ENCODE measurements around the gene UBXN7. TPM values are rescaled to one million over a fixed set of nuclear protein-coding genes. Genes with fewer than 3 reads are reported as not detected.
"Not testable (repeated sequence)": the region's sequence is repeated elsewhere in the genome, so short reads cannot be mapped to it uniquely, and the experiment has no call there.

The UBXN7 gene
- polyA plus RNA-seq, 3 donors, result 32.6 to 34.4 (median 33.2) TPM

DNA sequence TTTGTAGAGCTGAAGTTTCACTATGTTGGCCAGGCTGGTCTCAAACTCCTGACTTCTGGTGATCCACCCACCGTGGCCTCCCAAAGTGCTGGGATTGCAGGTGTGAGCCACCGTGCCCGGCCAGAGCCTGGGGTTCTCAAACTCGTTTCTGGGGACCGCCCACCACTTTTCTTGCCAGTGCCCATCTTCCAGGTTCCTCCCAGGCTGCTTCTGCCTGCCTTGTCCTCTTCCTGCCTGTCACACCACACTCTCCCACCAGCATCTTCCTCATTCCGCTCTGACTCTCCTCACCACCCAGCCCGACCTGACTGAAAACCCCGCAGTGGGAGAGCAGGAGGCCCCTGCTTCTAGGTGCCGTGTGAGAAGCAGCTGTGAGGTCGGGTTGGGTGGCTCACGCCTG is 111.1 kb downstream of the UBXN7 start:
- no peak for DNase-seq (ENCODE audit: low read depth in 3 of 3, low spot score in 2 of 3)

DNA sequence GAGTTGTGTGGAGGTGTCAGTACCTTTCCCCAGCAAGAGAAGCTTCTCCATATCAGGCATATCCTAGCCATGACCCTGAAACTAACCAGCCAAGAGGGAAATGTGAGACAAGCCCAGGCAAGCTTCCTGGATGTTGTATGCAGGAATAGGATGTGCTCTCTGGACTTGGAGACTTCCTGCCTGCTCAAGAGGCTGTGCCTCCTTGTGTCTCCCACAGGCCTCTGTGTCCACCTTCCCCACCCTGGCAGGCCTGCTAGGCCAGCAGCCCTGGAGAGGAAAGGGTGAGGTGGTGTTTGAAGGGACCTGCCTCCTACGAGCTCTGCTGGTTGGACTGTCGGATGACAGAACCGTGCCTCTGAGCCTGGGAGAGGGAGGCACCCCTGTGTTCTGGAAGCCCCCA is 112.1 kb downstream of the UBXN7 start:
- no peak for DNase-seq (ENCODE audit: low read depth in 3 of 3, low spot score in 2 of 3)

DNA sequence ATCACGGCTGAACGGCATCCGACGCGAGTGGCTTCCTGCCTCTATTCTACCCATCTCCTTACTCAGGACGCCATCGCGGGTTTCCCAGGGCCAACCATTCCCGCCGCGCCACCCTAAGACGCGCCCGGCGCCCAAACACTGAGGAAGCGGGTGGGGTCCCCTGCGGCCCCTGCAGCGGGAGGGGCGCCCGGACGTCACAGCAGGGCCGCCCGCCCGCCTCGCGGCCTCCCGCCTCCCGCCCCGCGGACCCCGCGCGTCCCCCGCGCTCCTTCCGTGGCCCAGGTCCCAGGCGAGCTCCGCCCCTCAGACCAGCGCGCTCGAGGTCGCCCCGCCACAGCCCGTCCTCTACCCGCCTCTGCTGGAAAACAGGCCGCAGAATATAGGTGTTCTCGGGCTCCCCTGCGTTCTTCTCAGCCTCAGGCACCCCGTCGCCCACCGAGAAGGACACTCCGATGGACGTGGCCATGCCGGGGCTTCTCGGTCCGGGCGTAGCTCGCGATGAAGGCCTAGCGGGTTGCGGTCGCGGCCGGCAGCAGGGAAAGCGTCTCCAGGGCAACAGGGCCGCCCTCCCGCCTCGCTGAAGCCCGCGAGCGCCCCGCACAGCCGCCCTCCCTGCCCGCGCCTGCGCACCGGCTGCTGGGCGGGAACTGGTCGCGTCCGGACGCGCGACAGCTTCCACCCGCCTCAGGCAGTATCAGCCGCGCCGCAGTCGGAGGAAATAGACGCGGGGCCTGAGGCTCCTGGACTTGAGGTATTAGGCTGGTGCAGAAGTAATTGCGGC is 114.3 kb downstream of the UBXN7 start, which contains the start of gene DYNLT2B:
Gene DYNLT2B, minus strand, starts transcription at position 554 of the 781 bp plus-strand sequence. Its CDS starts 88 bp downstream, at position 466.
- DNase-seq (ENCODE audit: low read depth in 3 of 3, low spot score in 2 of 3), result peak; percentile 72 to 84 (median 82)

DNA sequence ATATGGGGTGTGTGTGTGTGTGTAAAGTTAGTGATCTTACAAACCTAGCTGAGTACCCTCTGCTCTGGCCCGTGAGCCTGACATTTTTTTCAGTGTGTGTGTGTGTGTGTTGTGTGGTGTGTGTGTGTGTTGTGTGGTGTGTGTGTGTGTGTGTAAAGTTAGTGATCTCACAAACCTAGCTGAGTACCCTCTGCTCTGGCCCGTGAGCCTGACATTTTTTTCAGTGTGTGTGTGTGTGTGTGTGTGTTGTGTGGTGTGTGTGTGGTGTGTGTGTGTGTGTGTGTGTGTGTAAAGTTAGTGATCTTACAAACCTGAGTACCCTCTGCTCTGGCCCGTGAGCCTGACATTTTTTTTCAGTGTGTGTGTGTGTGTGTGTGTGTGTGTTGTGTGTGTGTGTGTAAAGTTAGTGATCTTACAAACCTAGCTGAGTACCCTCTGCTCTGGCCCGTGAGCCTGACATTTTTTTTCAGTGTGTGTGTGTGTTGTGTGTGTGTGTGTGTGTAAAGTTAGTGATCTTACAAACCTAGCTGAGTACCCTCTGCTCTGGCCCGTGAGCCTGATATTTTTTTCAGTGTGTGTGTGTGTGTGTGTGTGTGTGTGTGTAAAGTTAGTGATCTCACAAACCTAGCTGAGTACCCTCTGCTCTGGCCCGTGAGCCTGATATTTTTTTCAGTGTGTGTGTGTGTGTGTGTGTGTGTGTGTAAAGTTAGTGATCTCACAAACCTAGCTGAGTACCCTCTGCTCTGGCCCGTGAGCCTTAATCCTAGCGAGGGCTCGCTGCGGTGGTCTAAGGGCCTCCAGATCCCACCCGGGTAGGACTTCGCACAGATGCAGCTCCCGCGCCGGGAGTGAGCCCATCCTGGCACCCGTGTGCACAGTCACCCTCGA is 115.2 kb downstream of the UBXN7 start:
- DNase-seq (ENCODE audit: low read depth in 3 of 3, low spot score in 2 of 3), result peak in 2 of 3 donors; percentile 33 to 37

DNA sequence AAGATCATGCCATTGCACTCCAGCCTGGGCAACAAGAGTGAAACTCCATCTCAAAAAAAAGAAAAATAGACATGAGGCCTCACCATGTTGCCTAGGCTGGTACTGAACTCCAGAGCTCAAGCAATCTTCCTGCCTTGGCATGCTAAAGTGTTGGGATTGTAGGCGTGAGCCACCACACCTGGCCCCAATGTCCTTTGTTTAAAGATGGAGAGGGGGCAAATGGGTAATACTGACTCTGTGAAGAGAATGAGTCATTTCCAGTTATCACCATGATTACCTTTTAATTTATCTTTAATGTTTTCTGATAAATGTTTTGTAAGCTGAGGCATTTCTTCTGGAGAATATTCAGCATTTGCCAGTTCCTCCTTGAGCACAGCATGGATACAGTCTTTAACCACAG is 116.4 kb downstream of the UBXN7 start:
- no peak for DNase-seq (ENCODE audit: low read depth in 3 of 3, low spot score in 2 of 3)

DNA sequence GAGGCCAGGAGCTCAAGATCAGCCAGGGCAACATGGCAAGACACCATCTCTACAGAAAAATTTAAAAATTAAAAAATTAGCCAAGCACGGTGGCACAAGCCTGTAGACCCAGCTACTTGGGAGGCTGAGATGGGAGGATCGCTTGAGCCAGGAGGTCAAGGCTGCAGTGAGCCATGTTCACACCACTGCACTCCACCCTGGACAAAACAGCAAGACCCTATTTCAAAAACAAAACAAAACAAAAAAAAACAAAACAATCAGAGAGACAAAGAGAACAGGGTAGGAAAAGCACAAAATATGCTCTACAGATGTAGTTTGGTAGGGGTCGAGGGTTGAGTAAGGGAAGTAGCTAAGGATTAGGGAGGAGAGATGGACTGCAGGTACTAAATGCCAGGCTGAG is 117.6 kb downstream of the UBXN7 start:
- DNase-seq (ENCODE audit: low read depth in 3 of 3, low spot score in 2 of 3), result no peak

DNA sequence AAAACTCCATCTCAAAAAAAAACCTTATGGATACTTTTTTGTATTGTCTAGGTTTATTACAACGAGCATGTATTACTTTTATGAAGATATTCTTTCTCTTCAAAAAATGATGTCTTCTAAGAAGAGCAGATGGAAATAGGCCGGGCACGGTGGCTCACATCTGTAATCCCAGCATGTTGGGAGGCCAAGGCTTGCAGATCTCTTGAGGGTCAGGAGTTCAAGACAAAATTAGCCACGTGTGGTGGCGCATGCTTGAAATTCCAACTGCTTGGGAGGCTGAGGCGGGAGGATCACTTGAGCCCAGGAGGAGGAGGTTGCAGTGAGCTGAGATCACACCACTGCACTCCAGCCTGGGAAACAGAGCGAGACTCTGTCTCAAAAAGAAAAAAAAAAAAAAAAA is 118.1 kb downstream of the UBXN7 start:
- DNase-seq (ENCODE audit: low read depth in 3 of 3, low spot score in 2 of 3), result not testable (repeated sequence)

DNA sequence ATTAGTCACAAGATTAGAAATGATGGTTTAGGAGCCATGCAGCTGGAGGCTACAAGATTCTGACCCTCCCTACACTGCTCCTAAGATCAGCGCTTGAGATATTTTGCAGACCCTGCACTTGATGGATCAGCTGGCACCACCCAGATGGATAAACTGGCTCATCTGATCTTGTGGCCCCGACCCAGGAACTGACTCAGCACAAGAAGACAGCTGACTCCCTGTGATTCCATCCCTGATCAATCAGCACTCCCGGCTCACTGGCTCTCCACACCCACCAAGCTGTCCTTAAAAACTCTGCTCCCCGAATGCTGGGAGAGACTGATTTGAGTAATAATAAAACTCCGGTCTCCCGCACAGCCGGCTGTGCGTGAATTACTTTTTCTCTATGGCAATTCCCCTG is 129.3 kb downstream of the UBXN7 start:
- not testable (repeated sequence) for DNase-seq (ENCODE audit: low read depth in 3 of 3, low spot score in 2 of 3)

DNA sequence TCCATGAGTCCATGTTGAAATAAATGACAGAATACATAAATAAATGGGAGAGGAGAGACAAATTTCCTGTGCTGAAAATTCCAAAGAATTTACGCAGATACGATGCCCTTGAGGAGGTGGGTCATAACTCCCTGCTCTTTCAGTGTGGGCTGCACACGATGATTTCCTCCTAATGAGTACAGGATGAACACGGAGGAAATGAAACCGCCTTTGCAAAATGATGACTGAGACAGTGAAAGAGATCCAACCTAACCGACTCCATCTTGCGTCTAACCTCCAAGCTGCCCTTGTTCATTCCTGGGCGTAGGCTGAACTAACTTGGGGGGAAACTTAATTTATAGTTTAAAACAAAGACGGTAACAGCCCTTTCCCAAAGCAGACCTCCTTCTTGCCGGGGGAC is 129.7 kb downstream of the UBXN7 start:
- not testable (repeated sequence) for DNase-seq (ENCODE audit: low read depth in 3 of 3, low spot score in 2 of 3)

DNA sequence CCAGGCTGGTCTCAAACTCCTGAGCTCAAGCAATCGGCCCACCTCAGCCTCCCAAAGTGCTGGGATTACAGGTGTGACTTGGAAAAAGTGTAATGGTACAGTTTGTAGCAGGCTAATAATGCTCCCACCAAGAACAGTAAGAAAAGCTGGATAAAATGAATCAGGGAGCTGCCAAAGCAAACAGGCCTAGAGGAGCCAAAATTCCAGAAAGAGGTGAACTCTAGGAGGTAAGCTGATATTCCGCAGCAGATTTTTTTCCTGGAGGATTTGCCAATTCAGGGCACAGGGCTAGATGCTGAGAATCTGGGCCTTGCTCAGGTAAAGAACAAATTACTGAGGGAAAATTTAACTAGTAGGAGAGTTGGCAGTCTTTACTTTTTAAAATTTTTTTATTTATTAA is 133.7 kb downstream of the UBXN7 start:
- DNase-seq (ENCODE audit: low read depth in 3 of 3, low spot score in 2 of 3), result no peak

Other genes starting within 250 kb of the UBXN7 start
- under 1 TPM in 1 of 3 donors, not detected in 2; 0.38 TPM for gene ZDHHC19, start 221.0 kb downstream of the UBXN7 start, polyA plus RNA-seq (ENCODE audit: insufficient read length in 3 of 3)
- gene SLC51A, start 215.9 kb downstream of the UBXN7 start, polyA plus RNA-seq (ENCODE audit: insufficient read length in 3 of 3), result 10 to 100 TPM; 10.3 to 10.7 (median 10.4) TPM
- 10 to 100 TPM; 36.8 to 38.8 (median 37.7) TPM for gene PCYT1A, start 144.7 kb downstream of the UBXN7 start, polyA plus RNA-seq (ENCODE audit: insufficient read length in 3 of 3)
- gene DYNLT2B, start 114.2 kb downstream of the UBXN7 start, polyA plus RNA-seq (ENCODE audit: insufficient read length in 3 of 3), result 10 to 100 TPM; 30.8 to 32.3 (median 32.0) TPM
- under 1 TPM in 2 of 3 donors, not detected in 1; 0.11 to 0.34 TPM for gene TM4SF19, start 94.0 kb downstream of the UBXN7 start, polyA plus RNA-seq (ENCODE audit: insufficient read length in 3 of 3)
- gene RNF168, start 71.3 kb upstream of the UBXN7 start, polyA plus RNA-seq (ENCODE audit: insufficient read length in 3 of 3), result 10 to 100 TPM; 16.0 to 16.9 (median 16.8) TPM
- gene SMCO1, start 82.9 kb upstream of the UBXN7 start, polyA plus RNA-seq (ENCODE audit: insufficient read length in 3 of 3), result under 1 TPM in 1 of 3 donors, not detected in 2; 0.08 TPM
- gene WDR53, start 136.1 kb upstream of the UBXN7 start, polyA plus RNA-seq (ENCODE audit: insufficient read length in 3 of 3), result 10 to 100 TPM; 20.0 to 23.7 (median 20.3) TPM
- 10 to 100 TPM; 16.1 to 18.4 (median 17.2) TPM for gene FBXO45, start 136.2 kb upstream of the UBXN7 start, polyA plus RNA-seq (ENCODE audit: insufficient read length in 3 of 3)
- gene NRROS, start 207.3 kb upstream of the UBXN7 start, polyA plus RNA-seq (ENCODE audit: insufficient read length in 3 of 3), result 1 to 10 TPM; 2.6 to 3.8 (median 3.2) TPM